LNCAP (cell line): ENCODE data around the gene RNF112.

Experiments
- CTCF ChIP-seq: fragments of 450-650 bp; IDR thresholded peaks from 2 replicates; pipeline ENCODE4 v1.5.1; 2017; ENCODE audit warnings: mild to moderate bottlenecking

The RNF112 gene

GRCh38 chr17:19410875-19411620 lies at the start of gene RNF112:
Gene RNF112, plus strand, starts transcription at chr17:19411232. Its CDS starts 177 bp downstream, at chr17:19411409.
- no peak for TF ChIP-seq CTCF

- no peak for TF ChIP-seq CTCF
These were observed 49.7 kb upstream of the RNF112 start for GRCh38 chr17:19361326-19361725.

DNA sequence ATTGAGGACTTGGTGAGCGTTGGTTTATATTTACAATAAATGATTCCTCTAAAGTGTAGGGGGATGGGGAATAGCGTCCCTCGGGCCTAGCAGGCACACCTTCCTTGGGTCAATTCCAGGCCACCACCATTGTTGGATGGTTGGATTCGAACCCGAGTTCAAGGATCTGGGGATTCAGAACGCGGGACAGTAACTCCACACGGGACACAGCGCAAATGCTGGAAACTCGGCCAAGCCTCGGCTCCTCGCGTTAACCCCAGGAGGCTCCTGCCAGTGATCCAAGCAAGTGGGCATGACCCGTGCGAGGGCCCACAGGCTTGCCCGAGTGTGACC lies 49.1 kb upstream of the RNF112 start:
- TF ChIP-seq CTCF, result no peak

GRCh38 chr17:19362277-19363113 lies 48.5 kb upstream of the RNF112 start, which contains the start of gene B9D1:
Gene B9D1, minus strand, starts transcription at chr17:19362723. Its CDS starts 154 bp downstream, at chr17:19362569.
- peak; percentile 95 for TF ChIP-seq CTCF

DNA sequence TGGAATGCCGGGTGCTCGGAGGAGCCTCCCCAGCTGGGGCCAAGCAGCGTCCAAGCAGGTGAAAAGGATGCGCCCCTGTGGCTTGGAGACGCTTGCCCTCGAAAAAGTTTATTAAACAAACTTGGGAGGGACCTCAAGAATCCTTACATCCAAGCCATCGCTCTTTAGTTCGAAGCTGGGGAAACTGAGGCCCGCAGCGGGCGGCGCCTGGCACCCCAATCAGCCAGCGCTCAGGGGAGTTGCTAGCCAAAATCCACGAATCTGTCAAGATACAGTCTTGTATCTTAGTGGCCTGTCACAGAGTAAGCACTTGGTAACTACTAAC lies 48.0 kb upstream of the RNF112 start:
- peak; percentile 13; the same call in 1 of the 2 replicates for TF ChIP-seq CTCF

DNA sequence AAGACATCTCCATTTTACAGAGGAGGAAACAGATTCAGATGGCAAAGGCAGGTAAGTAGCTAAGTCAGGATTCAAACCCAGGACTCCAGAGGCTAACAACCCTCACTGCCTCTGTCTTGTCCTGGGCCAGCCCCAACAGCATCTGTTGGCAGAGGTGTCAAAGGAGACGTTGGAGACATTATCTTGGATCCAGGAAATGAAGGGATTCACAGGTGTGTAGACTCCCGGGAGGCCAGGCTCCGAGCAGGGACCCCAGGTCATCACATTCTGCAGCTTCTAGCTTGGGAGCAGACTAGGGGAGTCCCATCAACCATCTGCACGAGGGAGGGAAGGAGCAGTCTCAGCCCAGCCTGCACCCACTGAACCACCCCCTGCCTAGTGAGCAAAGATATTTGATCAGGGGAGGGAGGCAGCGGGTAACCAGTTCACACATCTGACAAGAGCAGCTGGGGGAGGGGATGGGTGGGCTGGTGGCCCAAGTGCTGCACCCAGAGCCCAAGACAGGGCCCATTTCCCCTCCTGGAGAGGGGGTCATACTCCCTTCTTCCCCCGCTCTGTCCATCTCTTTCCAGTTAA lies 47.5 kb upstream of the RNF112 start:
- TF ChIP-seq CTCF, result no peak

GRCh38 chr17:19364699-19365498 lies 46.1 kb upstream of the RNF112 start:
- TF ChIP-seq CTCF, result no peak
